CD8-positive, alpha-beta memory T cell (primary cell): ENCODE data around the gene ESR2. TPM values are rescaled to one million over a fixed set of nuclear protein-coding genes. Genes with fewer than 3 reads are reported as not detected.

Experiments used
- CTCF ChIA-PET: fragments of 350-600 bp; sonication (Branson Sonifier 250); formaldehyde crosslinking; loops from one replicate; lab custom pipeline; 2021; ENCODE audit warnings: antibody characterized with exemption; lab: Charles Lee
- POLR2A ChIA-PET: fragments of 350-600 bp; sonication (Branson Sonifier 250); formaldehyde crosslinking; loops from one replicate; lab custom pipeline; 2021; ENCODE audit warnings: antibody characterized with exemption; lab: Charles Lee
- DNase-seq, 5 donors: peaks; one replicate each; pipeline versions ENCODE4 v3.0.0 to v3.0.0-alpha.2; 2020 to 2022; ENCODE audit warnings: mixed read lengths in 1 of 5
- H3K27ac ChIP-seq: one replicate; pipeline ENCODE4 v1.7.0; 2013; ENCODE audit warnings: low read depth, mild to moderate bottlenecking, low read length, moderate library complexity
- H3K27me3 ChIP-seq: 2 replicates; pipeline ENCODE4 v1.7.0; 2013; ENCODE audit warnings: low read length, mild to moderate bottlenecking; ENCODE audit not compliant: insufficient read depth, poor library complexity, severe bottlenecking
- H3K36me3 ChIP-seq: 2 replicates; pipeline ENCODE4 v1.7.0; 2013; ENCODE audit warnings: mild to moderate bottlenecking, low read length, moderate library complexity; ENCODE audit not compliant: insufficient read depth
- H3K4me1 ChIP-seq: 2 replicates; pipeline ENCODE4 v1.7.0; 2013; ENCODE audit warnings: mild to moderate bottlenecking, low read length, moderate library complexity; ENCODE audit not compliant: insufficient read depth
- H3K4me3 ChIP-seq: 2 replicates; pipeline ENCODE4 v1.7.0; 2013; ENCODE audit warnings: mild to moderate bottlenecking, low read length
- H3K9me3 ChIP-seq: 2 replicates; pipeline ENCODE4 v1.7.0; 2013; ENCODE audit warnings: mild to moderate bottlenecking, low read length
- H3K27ac Mint-ChIP-seq, 8 donors: one replicate each; pipeline ENCODE4 v1.8.0; 2020 to 2021; ENCODE audit warnings: mixed read lengths in 8 of 8, mild to moderate bottlenecking in 6 of 8, inconsistent platforms in 3 of 8, moderate library complexity in 3 of 8
- H3K27me3 Mint-ChIP-seq, 2 donors: one replicate each; pipeline ENCODE4 v1.8.0; 2020 to 2021; ENCODE audit warnings: mixed read lengths in 2 of 2, mild to moderate bottlenecking in 1 of 2, moderate library complexity in 1 of 2
- H3K36me3 Mint-ChIP-seq, 3 donors: one replicate each; pipeline ENCODE4 v1.8.0; 2020 to 2021; ENCODE audit warnings: mixed read lengths in 3 of 3, inconsistent platforms in 1 of 3, mild to moderate bottlenecking in 1 of 3
- H3K4me1 Mint-ChIP-seq, 3 donors: one replicate each; pipeline ENCODE4 v1.8.0; 2020 to 2021; ENCODE audit warnings: mixed read lengths in 3 of 3, inconsistent platforms in 1 of 3, mild to moderate bottlenecking in 1 of 3
- H3K4me3 Mint-ChIP-seq, 7 donors: one replicate each; pipeline ENCODE4 v1.8.0; 2020 to 2021; ENCODE audit warnings: mixed read lengths in 7 of 7, mild to moderate bottlenecking in 6 of 7, moderate library complexity in 4 of 7, inconsistent platforms in 2 of 7
- H3K9me3 Mint-ChIP-seq, 5 donors: one replicate each; pipeline ENCODE4 v1.8.0; 2020 to 2022; ENCODE audit warnings: mixed read lengths in 5 of 5, mild to moderate bottlenecking in 3 of 5, moderate library complexity in 2 of 5, inconsistent platforms in 1 of 5
- polyA plus RNA-seq: library from polyadenylated mRNA; unstranded; fragments of 300-500 nt; fragmentation: Illumina TruSeq; gene quantifications from one replicate; pipeline ENCODE4 v1.2.3, GENCODE V29; 2021
- total RNA-seq, 2 experiments: library from RNA; stranded (reverse); gene quantifications; one replicate each; pipeline ENCODE4 v1.2.3, GENCODE V29; 2021

The ESR2 gene
- total and polyA plus RNA-seq, 3 experiments from 2014 or later = 0.31 to 0.93 (median 0.74) TPM

DNA sequence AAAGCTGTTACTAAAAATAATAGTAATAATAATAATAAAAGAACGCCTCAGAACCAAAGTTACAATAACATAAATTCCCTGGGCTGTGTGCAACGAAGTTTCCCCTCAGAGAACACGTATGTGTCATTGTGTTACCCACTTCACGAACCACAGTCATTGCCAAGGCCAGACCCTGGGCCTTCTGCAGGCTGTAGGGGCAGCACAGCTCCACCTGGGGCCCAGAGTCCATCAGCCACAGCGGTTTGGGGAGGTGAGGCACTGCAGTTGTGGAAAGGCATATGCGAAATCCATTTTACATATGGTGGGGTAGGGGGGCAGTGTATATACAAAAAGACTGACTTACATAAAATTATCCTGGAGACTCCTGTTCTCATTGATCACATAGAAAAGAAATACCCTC is 56.1 kb downstream of the ESR2 start:
- Histone ChIP-seq H3K27ac (no peak overlapping the region), H3K4me3 (no peak overlapping the region), H3K4me1 (no peaks in the 10 kb centered on the region), H3K9me3 (no peaks in the 10 kb centered on the region), H3K27me3 (no peaks in the 10 kb centered on the region), H3K36me3 (no peaks in the 10 kb centered on the region)
- H3K36me3 Mint-ChIP-seq = peaks cover 0 to 2% (median 0%) of the 10 kb centered on the region in 3 donors
- no peaks in the 10 kb centered on the region for H3K9me3 Mint-ChIP-seq
- POLR2A ChIA-PET = no interaction called here
- H3K27ac Mint-ChIP-seq = peak overlapping the region in 1 of 8 donors; percentile 22
- no peak overlapping the region for H3K4me3 Mint-ChIP-seq
- DNase-seq = no peak
- CTCF ChIA-PET = interaction anchor here (1.1 kb wide), 1 partner anchor 65 kb away, joined by 3 read pairs; no protein-coding TSS in a partner anchor
- peaks cover 3 to 12% (median 8%) of the 10 kb centered on the region in 3 donors for H3K4me1 Mint-ChIP-seq
- H3K27me3 Mint-ChIP-seq = peaks cover 4 to 11% of the 10 kb centered on the region in 2 donors

GRCh38 chr14:64235652-64236640 is 58.2 kb downstream of the ESR2 start:
- peaks cover 0 to 17% (median 3%) of the 10 kb centered on the region in 3 donors for H3K36me3 Mint-ChIP-seq
- ChIA-PET POLR2A (no interaction called here), CTCF (no interaction called here)
- H3K4me3 Mint-ChIP-seq = no peak overlapping the region
- H3K27me3 ChIP-seq = no peaks in the 10 kb centered on the region
- H3K4me1 Mint-ChIP-seq = peaks cover 3 to 12% (median 8%) of the 10 kb centered on the region in 3 donors
- no peaks in the 10 kb centered on the region for H3K9me3 Mint-ChIP-seq
- H3K27ac Mint-ChIP-seq = peak overlapping the region in 5 of 8 donors; percentile 29 to 83 (median 48)
- no peaks in the 10 kb centered on the region for H3K9me3 ChIP-seq
- H3K27me3 Mint-ChIP-seq = peaks cover 0 to 2% of the 10 kb centered on the region in 2 donors
- no peak for DNase-seq
- no peaks in the 10 kb centered on the region for H3K4me1 ChIP-seq
- no peaks in the 10 kb centered on the region for H3K36me3 ChIP-seq
- H3K27ac ChIP-seq = no peak overlapping the region
- no peak overlapping the region for H3K4me3 ChIP-seq

- no peak for DNase-seq
- Mint-ChIP-seq H3K27ac (peak overlapping the region in 5 of 8 donors; percentile 19 to 74 (median 29)), H3K27me3 (peaks cover 0 to 2% of the 10 kb centered on the region in 2 donors), H3K36me3 (peaks cover 0 to 22% (median 5%) of the 10 kb centered on the region in 3 donors), H3K4me1 (peaks cover 3 to 12% (median 8%) of the 10 kb centered on the region in 3 donors), H3K9me3 (no peaks in the 10 kb centered on the region), H3K4me3 (no peak overlapping the region)
- Histone ChIP-seq H3K9me3 (no peaks in the 10 kb centered on the region), H3K4me3 (no peak overlapping the region), H3K27ac (no peak overlapping the region), H3K4me1 (no peaks in the 10 kb centered on the region), H3K36me3 (no peaks in the 10 kb centered on the region), H3K27me3 (no peaks in the 10 kb centered on the region)
- ChIA-PET POLR2A (no interaction called here), CTCF (no interaction called here)
Observed at GRCh38 chr14:64234877-64235651, 59.1 kb downstream of the ESR2 start.

DNA sequence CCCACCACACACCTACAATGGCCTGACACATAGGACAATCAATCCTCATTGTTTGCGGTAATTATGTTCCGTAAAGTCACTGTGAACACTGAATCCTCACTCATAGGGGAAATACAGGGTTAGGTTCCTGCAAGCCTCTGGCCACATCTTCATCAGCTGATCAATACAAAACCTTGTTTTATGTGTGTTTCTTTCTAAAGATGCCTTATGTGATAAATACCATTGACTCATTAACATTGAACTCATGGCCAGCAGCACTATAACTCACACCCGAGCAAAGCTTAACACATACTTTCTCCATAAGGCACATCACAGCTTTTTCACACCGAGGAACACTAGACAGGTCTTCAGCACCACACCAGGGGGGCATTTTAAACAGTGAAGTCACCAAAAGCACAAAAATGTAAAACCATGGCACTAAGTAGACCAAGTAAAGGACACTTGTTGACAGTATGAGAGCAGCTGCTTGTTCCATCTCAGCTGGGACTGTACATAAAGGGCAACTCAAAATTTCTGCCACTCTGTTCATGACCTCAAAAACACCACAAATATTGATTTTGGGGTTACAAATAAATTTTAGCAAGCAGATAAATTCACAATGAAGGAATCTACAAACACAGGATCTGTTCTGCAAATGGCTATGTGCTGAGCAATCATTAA is 60.5 kb downstream of the ESR2 start:
- no peaks in the 10 kb centered on the region for H3K9me3 Mint-ChIP-seq
- Histone ChIP-seq H3K4me1 (no peaks in the 10 kb centered on the region), H3K27me3 (no peaks in the 10 kb centered on the region), H3K27ac (no peak overlapping the region), H3K4me3 (no peak overlapping the region), H3K9me3 (no peaks in the 10 kb centered on the region), H3K36me3 (peaks cover 5% of the 10 kb centered on the region)
- peak overlapping the region; percentile 5 to 91 (median 45) for H3K27ac Mint-ChIP-seq
- peaks cover 0 to 32% (median 7%) of the 10 kb centered on the region in 3 donors for H3K36me3 Mint-ChIP-seq
- no peak overlapping the region for H3K4me3 Mint-ChIP-seq
- CTCF ChIA-PET = no interaction called here
- peaks cover 2 to 12% (median 4%) of the 10 kb centered on the region in 3 donors for H3K4me1 Mint-ChIP-seq
- DNase-seq = no peak
- POLR2A ChIA-PET = no interaction called here
- H3K27me3 Mint-ChIP-seq = peaks cover 0 to under 1% of the 10 kb centered on the region in 2 donors

DNA sequence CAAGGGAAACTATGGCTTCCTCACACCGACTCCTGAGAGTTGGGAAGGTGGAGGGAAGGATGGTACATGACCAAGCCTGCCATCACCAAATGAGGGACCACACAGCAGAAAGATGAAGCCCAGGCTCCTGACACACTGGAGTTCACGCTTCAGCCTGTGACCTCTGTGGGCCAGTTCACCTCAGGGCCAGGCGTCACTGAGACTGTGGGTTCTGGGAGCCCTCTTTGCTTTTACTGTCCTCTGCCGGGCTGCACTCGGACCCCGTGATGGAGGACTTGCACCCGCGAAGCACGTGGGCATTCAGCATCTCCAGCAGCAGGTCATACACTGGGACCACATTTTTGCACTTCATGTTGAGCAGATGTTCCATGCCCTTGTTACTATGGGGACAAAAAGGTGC is 61.2 kb downstream of the ESR2 start:
- Mint-ChIP-seq H3K36me3 (peaks cover 3 to 40% (median 14%) of the 10 kb centered on the region in 3 donors), H3K27me3 (no peaks in the 10 kb centered on the region), H3K27ac (peak overlapping the region in 4 of 8 donors; percentile 53 to 91 (median 76)), H3K9me3 (no peaks in the 10 kb centered on the region), H3K4me3 (no peak overlapping the region), H3K4me1 (peaks cover 2 to 12% (median 4%) of the 10 kb centered on the region in 3 donors)
- Histone ChIP-seq H3K27ac (no peak overlapping the region), H3K27me3 (no peaks in the 10 kb centered on the region), H3K4me1 (no peaks in the 10 kb centered on the region), H3K36me3 (peaks cover 12% of the 10 kb centered on the region), H3K9me3 (no peaks in the 10 kb centered on the region), H3K4me3 (no peak overlapping the region)
- no peak for DNase-seq
- ChIA-PET CTCF (no interaction called here), POLR2A (no interaction called here)

DNA sequence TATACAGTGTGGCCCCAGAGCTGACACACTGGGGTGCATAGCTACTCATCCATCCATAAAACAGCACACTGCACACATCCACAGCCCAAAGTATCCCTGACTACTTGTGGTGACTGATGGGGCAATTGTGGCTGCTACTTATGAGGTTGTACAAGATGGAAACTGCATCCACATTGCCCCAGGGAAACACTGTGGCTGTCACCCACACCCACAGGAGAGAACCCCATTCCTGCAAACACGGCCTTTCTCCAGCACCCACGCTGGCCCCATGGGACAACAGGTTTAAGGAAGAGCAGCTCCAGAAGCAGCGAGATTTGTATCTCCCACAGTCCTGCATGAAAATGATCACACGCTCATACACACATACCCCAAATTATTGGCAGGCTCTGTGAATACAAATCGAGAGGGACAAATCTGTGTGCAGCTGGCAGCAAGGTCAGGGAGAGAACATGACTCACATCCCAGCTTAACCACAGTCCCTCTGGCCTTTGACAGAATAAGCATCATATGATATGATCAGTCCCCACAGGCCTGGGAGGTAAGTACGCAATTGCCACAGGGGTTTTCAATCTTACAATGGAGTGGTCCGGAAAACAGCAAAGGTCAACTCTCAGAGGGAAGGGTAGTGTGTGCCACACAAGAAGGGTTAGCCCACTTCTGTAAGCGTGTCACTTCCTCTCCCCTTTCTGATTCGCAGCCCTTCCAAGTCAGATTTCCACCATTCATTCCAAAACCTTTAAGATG is 61.9 kb downstream of the ESR2 start:
- H3K4me1 ChIP-seq = no peaks in the 10 kb centered on the region

DNA sequence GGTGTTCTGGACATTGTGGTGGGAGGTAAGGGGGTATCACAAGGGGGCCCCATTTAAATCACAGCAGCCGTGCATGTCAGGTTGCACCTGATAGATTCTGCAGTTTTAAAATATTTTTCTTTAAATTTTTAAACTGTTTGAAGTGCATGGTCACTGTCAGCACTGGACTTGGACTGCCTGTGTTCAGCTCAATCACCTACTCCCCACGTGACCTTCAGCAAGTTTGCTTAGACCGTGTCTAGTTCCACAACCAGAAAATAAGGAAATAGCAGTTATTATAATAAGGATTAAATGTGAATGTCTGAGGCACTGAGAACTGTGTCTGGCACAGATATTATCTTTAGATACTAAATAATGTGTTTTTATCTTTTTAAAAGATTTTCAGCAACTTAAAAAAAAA is 64.7 kb downstream of the ESR2 start:
- H3K9me3 Mint-ChIP-seq = no peaks in the 10 kb centered on the region
- H3K9me3 ChIP-seq = no peaks in the 10 kb centered on the region
- no peaks in the 10 kb centered on the region for H3K27me3 Mint-ChIP-seq
- H3K4me1 ChIP-seq = no peaks in the 10 kb centered on the region
- ChIA-PET POLR2A (no interaction called here), CTCF (no interaction called here)
- no peaks in the 10 kb centered on the region for H3K4me1 Mint-ChIP-seq
- H3K27ac ChIP-seq = no peak overlapping the region
- H3K36me3 Mint-ChIP-seq = peaks cover 6 to 69% (median 19%) of the 10 kb centered on the region in 3 donors
- no peak overlapping the region for H3K4me3 Mint-ChIP-seq
- no peaks in the 10 kb centered on the region for H3K27me3 ChIP-seq
- H3K36me3 ChIP-seq = peaks cover 31% of the 10 kb centered on the region
- no peak overlapping the region for H3K4me3 ChIP-seq
- no peak for DNase-seq
- H3K27ac Mint-ChIP-seq = peak overlapping the region in 1 of 8 donors; percentile 45

More for the DNA sequence above, 61.9 kb downstream of the ESR2 start:
- Mint-ChIP-seq H3K9me3 (no peaks in the 10 kb centered on the region), H3K27ac (peak overlapping the region in 6 of 8 donors; percentile 40 to 91 (median 68)), H3K4me1 (peaks cover under 1 to 10% (median 4%) of the 10 kb centered on the region in 3 donors), H3K27me3 (no peaks in the 10 kb centered on the region), H3K36me3 (peaks cover 6 to 46% (median 18%) of the 10 kb centered on the region in 3 donors), H3K4me3 (no peak overlapping the region)
- Histone ChIP-seq H3K27ac (no peak overlapping the region), H3K36me3 (peaks cover 19% of the 10 kb centered on the region), H3K4me3 (no peak overlapping the region), H3K27me3 (no peaks in the 10 kb centered on the region), H3K9me3 (no peaks in the 10 kb centered on the region)
- ChIA-PET POLR2A (no interaction called here), CTCF (no interaction called here)
- DNase-seq = no peak
